ENCODE data around the gene CRAT.
A peak's percentile ranks its signal among the peaks of the same experiment; 100 is the strongest.

The CRAT gene

GRCh38 chr9:129142138-129142935 lies 31.7 kb upstream of the CRAT start:
- Histone ChIP-seq H3K79me2 (peaks cover 8% of the 10 kb centered on the region), H3K9me3 (ENCODE audit: control insufficient read depth, low read length) (no peaks in the 10 kb centered on the region), H3K36me3 (ENCODE audit: control insufficient read depth, insufficient read depth, low read length) (no peaks in the 10 kb centered on the region), H3K4me2 (ENCODE audit: low read length) (no peak overlapping the region), H3K9ac (no peak overlapping the region), H2AFZ (no peak overlapping the region), H3K27me3 (ENCODE audit: control insufficient read depth, insufficient read depth, low read length) (no peaks in the 10 kb centered on the region), H3K4me1 (peaks cover 38% of the 10 kb centered on the region), H3K27ac (peak overlapping the region; percentile 100), H3K4me3 (ENCODE audit: low read depth, low read length) (peak overlapping the region; percentile 18)
- TF ChIP-seq, protein P1, sequence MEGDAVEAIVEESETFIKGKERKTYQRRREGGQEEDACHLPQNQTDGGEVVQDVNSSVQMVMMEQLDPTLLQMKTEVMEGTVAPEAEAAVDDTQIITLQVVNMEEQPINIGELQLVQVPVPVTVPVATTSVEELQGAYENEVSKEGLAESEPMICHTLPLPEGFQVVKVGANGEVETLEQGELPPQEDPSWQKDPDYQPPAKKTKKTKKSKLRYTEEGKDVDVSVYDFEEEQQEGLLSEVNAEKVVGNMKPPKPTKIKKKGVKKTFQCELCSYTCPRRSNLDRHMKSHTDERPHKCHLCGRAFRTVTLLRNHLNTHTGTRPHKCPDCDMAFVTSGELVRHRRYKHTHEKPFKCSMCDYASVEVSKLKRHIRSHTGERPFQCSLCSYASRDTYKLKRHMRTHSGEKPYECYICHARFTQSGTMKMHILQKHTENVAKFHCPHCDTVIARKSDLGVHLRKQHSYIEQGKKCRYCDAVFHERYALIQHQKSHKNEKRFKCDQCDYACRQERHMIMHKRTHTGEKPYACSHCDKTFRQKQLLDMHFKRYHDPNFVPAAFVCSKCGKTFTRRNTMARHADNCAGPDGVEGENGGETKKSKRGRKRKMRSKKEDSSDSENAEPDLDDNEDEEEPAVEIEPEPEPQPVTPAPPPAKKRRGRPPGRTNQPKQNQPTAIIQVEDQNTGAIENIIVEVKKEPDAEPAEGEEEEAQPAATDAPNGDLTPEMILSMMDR (IDR thresholded peaks at IDR 0.05): no peak

DNA sequence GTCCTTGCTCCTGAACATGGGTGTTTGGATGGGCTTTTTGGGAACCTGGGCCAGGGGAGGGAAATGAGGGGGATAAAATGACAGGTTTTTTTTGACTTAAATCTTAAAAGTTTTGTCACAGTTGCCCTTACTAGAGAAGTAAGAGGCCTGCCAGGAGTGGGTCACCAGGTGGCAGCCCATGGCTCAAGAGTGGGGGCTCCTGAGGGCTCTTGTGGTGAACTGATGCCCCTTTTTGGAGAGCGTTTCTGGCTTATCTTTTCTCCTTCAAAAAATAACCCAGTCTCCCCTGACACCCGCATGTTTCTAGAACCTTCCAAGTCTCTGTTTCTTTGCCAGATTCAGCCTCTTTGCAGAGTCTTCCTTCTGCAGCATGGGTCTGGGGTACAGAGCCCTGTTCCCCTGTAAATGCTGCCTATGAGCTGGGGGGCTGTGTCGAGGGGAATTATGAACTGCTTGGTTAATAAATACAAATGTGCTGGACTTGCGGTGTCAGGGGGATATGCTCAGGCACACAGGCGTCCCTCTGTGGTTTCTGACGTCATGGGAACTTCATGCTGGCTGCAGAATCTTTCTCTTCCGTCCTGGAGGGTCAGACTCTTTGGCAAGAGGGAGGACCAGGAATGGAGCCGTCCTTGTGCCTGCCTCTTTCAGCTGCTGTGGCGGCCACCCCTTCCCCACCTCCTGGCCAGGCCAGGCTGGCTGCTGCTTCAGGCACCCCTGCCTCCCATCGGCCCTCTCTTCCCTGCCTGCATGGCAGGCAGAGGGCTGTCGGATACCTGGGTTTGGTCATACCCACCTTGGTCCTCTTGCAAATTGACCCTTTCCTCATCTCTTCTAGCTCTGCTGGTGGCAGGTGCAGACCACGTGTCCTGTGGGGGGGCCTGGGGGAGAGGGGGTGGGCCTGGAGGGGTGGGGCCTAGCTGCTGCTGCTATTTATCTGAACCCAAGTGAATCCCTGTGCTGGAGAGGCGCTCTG lies 30.8 kb upstream of the CRAT start:
- Histone ChIP-seq H3K27ac (peak overlapping the region; percentile 100), H3K4me3 (ENCODE audit: low read depth, low read length) (peak overlapping the region; percentile 43), H3K9ac (no peak overlapping the region), H3K79me2 (peaks cover 8% of the 10 kb centered on the region), H3K36me3 (ENCODE audit: control insufficient read depth, insufficient read depth, low read length) (no peaks in the 10 kb centered on the region), H3K4me2 (ENCODE audit: low read length) (peak overlapping the region; percentile 83), H3K9me3 (ENCODE audit: control insufficient read depth, low read length) (no peaks in the 10 kb centered on the region), H3K4me1 (peaks cover 38% of the 10 kb centered on the region), H2AFZ (no peak overlapping the region), H3K27me3 (ENCODE audit: control insufficient read depth, insufficient read depth, low read length) (no peaks in the 10 kb centered on the region)
- TF ChIP-seq, protein P1 (IDR thresholded peaks at IDR 0.05): no peak

DNA sequence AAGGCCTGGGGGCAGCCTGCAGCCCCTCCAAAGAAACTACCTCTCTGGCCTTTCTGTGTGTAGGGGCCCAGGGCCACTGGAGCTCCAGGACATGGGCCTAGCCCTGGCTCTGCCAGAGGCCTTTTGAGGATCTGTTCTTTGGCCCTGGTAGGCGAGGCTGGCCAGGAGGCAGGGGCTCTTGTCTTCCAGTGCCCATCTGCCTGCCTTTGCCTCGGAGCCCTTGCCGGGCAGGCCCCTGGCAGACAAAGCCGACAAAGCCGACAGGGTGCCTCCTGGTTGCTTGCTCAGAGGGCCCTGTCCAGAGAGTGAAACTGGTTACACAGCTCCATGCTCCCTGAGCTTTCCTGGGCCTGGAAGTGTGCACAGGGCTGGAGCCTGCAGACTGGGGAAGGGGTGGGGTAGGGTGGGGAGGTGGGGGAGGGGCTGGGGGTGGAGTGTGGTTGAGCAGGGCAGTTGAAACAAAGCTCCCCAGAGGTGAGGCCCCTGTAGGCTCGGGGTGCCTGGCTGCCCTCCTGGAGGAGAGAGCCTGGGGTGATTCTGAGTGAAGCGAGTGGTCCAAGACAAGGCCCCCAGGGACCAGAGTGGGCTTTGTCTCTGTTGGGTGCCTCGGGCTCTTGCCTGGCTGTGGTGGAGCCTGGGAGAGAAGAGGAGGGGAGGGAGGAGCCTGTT lies 29.9 kb upstream of the CRAT start:
- Histone ChIP-seq H3K4me3 (ENCODE audit: low read depth, low read length) (peak overlapping the region; percentile 69), H2AFZ (peak overlapping the region; percentile 45), H3K4me2 (ENCODE audit: low read length) (peak overlapping the region; percentile 83), H3K79me2 (peaks cover 8% of the 10 kb centered on the region), H3K4me1 (peaks cover 38% of the 10 kb centered on the region), H3K27ac (peak overlapping the region; percentile 100), H3K27me3 (ENCODE audit: control insufficient read depth, insufficient read depth, low read length) (no peaks in the 10 kb centered on the region), H3K9me3 (ENCODE audit: control insufficient read depth, low read length) (no peaks in the 10 kb centered on the region), H3K36me3 (ENCODE audit: control insufficient read depth, insufficient read depth, low read length) (no peaks in the 10 kb centered on the region), H3K9ac (peak overlapping the region; percentile 74)
- TF ChIP-seq, protein P1 (IDR thresholded peaks at IDR 0.05): no peak

DNA sequence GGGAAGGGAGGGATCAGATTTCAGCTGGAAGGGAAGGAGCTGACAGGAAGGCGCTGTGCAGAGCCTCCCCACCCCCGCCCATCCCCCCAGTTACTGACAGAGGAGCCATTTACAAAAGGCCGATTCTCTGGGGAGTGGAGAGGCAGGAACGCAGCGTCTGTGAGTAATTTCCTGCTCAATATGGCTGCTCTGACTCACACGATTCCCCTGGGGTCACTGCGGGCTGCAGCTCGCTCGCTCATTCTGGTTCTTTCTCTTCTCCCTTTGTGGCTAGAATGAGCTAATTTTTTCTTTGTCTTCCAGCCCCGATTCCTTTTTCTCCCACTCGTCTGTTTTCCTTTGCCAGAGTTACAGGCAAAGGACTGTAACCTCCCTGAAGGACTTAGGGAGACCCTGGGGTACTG lies 29.4 kb upstream of the CRAT start:
- Histone ChIP-seq H3K27me3 (ENCODE audit: control insufficient read depth, insufficient read depth, low read length) (no peaks in the 10 kb centered on the region), H3K27ac (peak overlapping the region; percentile 100), H3K36me3 (ENCODE audit: control insufficient read depth, insufficient read depth, low read length) (no peaks in the 10 kb centered on the region), H3K9me3 (ENCODE audit: control insufficient read depth, low read length) (no peaks in the 10 kb centered on the region), H3K4me3 (ENCODE audit: low read depth, low read length) (peak overlapping the region; percentile 69), H3K4me1 (peaks cover 38% of the 10 kb centered on the region), H3K79me2 (peaks cover 8% of the 10 kb centered on the region), H3K9ac (peak overlapping the region; percentile 74), H2AFZ (peak overlapping the region; percentile 45), H3K4me2 (ENCODE audit: low read length) (peak overlapping the region; percentile 79)
- TF ChIP-seq, protein P1 (IDR thresholded peaks at IDR 0.05): no peak
